NB4 (cell line): ENCODE data around the gene BRI3.

Experiments
- POLR2A ChIP-seq: IDR thresholded peaks from 2 replicates; pipeline ENCODE4 v1.6.1; 2011; ENCODE audit warnings: mild to moderate bottlenecking; ENCODE audit not compliant: insufficient read length; ENCODE audit errors: extremely low read depth
- TF ChIP-seq, protein P1 (sequence below): IDR thresholded peaks from one replicate; pipeline ENCODE4 v1.5.1; 2012; ENCODE audit warnings: low read depth, low read length

- no peak for TF ChIP-seq POLR2A
- TF ChIP-seq, protein P1, sequence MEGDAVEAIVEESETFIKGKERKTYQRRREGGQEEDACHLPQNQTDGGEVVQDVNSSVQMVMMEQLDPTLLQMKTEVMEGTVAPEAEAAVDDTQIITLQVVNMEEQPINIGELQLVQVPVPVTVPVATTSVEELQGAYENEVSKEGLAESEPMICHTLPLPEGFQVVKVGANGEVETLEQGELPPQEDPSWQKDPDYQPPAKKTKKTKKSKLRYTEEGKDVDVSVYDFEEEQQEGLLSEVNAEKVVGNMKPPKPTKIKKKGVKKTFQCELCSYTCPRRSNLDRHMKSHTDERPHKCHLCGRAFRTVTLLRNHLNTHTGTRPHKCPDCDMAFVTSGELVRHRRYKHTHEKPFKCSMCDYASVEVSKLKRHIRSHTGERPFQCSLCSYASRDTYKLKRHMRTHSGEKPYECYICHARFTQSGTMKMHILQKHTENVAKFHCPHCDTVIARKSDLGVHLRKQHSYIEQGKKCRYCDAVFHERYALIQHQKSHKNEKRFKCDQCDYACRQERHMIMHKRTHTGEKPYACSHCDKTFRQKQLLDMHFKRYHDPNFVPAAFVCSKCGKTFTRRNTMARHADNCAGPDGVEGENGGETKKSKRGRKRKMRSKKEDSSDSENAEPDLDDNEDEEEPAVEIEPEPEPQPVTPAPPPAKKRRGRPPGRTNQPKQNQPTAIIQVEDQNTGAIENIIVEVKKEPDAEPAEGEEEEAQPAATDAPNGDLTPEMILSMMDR = no peak
These were observed 48.0 kb upstream of the BRI3 start for GRCh38 chr7:98233219-98234070.
